Heart left ventricle (tissue), 13 donors: ENCODE measurements around the gene NOVA2.

Experiments used
- CTCF ChIP-seq, 12 donors: fragments of 200-600 bp; sonication (generic) in 4 of 12; IDR thresholded peaks; one replicate each; pipeline versions ENCODE4 v1.5.0 to v1.8.0; 2018 to 2022; ENCODE audit warnings: antibody characterized with exemption in 12 of 12, mild to moderate bottlenecking in 5 of 12
- POLR2A ChIP-seq, 2 donors: fragments of 450-650 bp; IDR thresholded peaks; one replicate each; pipeline ENCODE4 v1.6.1; 2017; ENCODE audit warnings: antibody characterized with exemption in 2 of 2, mild to moderate bottlenecking in 2 of 2, moderate library complexity in 2 of 2
- donor health status: ischemic (EF 13 %, LVEDD 7.1; RV severe dilation, severe dysfunction).
- donor health status: DM: no; HTN: yes; CAD: no.
- donor health status: DM: no; HTN: no; CAD: no.
- donor health status: ischemic (EF 25% LVEDD 6.9; RV normal size, moderate dysfunction).
- donor health status: ischemic (EF 25% LVEDD 5.7; RV mildly dilated, moderate dysfunction).
- donor health status: ischemic (EF 35%, LVEDD 5.7; RV mildly dilated, moderate dysfunction).
- donor health status: nonischemic (EF 11% LVEDD 7.7; RV severe dilation, severe dysfunction).
- donor health status: DM: yes; HTN: yes; CAD: no.
- donor health status: PGD.
- donor health status: ischemic (EF 29% LVEDD 5.4; RV normal size, mild dysfunction).
- donor health status: nonischemic (EF 23%, LVEDD 6.1; RV moderate dilation, normal function).

- TF ChIP-seq POLR2A (IDR thresholded peaks at IDR 0.05) (no peak), CTCF (IDR thresholded peaks at IDR 0.05) (no peak)
These were observed 47.9 kb upstream of the NOVA2 start for GRCh38 chr19:46021531-46022041.
